Left lobe of liver (tissue), 2 donors: ENCODE data around the gene ACTRT1. TPM values are rescaled to one million over a fixed set of nuclear protein-coding genes. Genes with fewer than 3 reads are reported as not detected.

ENCODE experiments used
- ATAC-seq: fragments of 200-7000 bp; cut with Tn5 transposase; one replicate; pipeline ENCODE4 v1.9.1; 2020; ENCODE audit warnings: mild to moderate bottlenecking, moderate library complexity
- DNase-seq: peaks from one replicate; pipeline ENCODE4 v3.0.0-alpha.2; 2020; ENCODE audit warnings: low spot score
- total RNA-seq: library from RNA; stranded (reverse); gene quantifications from one replicate; pipeline ENCODE4 v1.2.1, GENCODE V29; 2021
- donor health status: DM: no; HTN: no; CAD: no; lungs with moderate emphysema.
- donor health status: DM: no; HTN: yes; CAD: no.

The ACTRT1 gene
- total RNA-seq = not detected

DNA sequence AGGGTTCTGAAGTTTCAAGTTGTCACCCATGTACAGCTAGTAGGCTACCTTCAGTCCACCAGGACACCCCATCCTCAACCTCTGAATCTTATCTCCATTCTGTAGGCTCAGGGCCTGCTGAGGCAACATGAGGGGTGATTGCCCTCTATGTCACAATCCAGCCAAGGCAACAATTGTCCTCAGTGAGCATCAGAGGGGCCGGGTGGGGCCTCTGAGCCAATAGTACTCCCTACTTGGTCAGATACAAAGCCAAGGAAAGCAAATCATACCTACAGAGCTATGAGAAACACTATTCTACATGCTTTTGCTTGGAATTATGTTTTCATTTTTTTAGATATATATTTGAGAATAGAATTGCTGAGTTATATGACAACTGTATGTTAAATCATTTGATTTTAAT is at the start of gene ACTRT1:
TSS of gene ACTRT1 (minus strand) at position 101 of the 400 bp plus-strand sequence. CDS start 197 bp downstream, outside the sequence.
- DNase-seq (no peak), ATAC-seq (no peak)

DNA sequence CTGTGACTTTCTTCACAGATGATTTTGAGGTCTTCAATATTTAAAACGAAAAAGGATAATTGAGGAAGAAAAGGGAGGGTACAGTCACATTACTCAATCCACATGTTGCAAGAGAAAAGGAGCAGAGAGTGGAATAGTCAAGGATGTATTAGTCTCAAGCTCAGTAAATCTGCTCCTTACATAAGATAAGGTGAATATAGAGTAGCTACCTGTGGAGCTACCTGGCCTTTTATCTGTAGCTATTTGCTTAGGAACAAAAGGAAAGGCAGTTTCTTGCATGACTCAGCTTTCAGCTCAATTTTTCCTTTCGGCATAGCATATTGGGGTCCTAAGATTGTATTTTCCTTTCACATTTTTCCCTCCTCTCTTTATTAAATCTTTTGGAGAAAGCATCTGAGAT is 26.3 kb upstream of the ACTRT1 start:
- ATAC-seq (no peak), DNase-seq (no peak)

DNA sequence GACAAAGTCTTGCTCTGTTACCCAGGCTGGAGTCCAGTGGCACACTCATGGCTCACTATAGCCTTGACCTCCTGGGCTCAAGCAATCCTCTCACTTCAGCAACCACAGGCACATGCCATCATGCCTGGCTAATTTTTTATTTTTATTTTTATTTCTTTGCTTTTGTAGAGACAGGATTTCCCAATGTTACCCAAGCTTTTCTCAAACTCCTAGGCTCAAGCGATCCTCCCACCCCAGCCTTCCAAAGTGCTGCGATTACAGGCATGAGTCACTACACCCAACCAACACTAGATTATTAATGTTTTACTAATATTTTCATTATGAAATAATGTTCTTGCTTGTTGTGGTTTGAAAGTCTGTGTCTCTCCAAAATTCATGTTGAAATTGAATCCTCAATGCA is 5.2 kb upstream of the ACTRT1 start:
- ATAC-seq = no peak
- DNase-seq = no peak

DNA sequence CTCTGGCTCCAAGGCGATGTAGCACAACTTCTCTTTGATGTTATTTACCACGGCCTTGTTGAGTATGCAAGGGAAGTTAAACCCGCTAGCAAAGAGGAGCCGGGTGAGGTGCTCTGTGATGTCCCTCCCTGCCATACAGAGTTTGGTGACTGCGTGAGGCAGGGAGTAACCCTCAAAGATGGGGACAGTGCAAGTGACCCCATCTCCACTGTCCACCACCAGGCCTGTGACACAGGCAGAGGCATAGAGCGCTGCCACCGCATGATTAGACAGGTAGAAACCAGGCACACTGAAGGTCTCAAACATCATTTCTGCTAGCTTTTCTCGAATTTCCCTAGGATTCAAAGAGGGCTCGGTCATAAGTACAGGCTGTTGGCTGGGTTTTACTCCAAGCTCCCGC is 677 bp downstream of the ACTRT1 start:
- DNase-seq (no peak), ATAC-seq (no peak)

DNA sequence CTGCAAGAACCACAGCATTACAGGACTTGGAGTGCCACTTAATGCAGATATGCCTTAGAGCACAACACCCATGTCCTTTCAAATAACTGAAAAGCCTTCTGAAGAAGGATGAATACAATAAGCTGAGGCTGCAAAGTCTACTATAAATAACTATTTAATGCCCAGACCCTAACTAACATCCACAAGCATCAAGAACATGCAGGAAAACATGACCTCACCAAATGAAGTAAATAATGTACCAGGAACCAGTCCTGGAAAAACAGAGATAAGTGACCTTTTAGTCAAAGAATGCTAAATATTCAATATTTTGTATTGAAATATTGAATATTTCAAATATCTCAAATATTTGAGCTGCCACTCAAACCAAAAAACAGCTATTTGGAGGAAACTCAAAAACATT is 16.9 kb downstream of the ACTRT1 start:
- DNase-seq (no peak), ATAC-seq (no peak)

DNA sequence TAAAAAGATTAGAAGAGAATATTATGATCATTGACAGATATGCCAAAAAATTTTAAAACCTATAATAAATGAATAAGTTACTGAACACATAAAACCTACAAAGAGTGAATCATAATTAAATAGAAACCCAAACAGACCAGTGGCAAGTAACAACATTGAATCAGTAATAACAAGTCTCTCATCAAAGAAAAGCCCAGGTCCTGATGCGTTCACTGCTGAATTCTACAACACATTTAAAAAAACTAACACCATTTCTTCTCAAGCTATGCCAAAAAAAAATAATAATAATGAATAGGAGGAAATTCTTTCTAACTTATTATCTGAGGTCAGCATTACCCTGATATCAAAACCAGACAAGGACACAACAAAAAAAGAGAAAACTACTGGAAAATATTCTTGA is 30.6 kb downstream of the ACTRT1 start:
- DNase-seq (no peak), ATAC-seq (no peak)

DNA sequence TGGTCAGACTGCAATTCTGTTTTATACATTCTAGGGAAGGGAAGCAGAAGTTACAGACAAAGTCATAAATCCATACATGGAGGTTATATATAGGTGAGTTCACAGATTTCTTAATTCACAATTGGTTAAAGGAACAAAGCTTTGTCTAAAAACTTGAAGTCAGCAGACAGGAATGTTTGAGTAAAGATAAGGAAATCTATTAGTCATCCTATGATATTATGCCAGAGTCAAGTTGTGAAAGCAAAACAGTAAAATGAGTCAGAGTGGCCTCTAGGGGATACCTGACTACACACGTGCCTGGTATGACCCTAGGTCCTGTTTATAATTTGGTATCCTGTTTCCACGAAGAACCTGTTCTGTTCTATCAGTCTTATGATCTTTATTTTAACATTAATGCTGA is 31.5 kb downstream of the ACTRT1 start:
- no peak for DNase-seq
- ATAC-seq = no peak

DNA sequence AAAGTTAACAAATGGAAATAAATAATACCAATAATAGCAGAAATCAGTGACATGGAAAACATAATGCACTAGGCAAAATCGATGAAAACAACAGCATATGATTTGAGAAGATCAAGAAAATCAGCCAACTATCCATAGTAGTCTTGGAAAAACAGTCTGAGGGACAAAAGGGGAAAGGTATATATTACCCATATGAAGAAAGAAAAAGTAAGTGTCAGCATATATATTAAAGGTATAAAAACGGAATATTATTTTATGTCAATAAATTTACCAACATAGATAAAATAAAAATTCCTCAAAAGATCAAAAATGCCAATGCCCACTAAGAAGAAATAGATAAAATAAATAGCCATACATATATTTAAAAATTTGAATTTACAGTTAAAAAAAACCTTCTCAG is 33.0 kb downstream of the ACTRT1 start:
- ATAC-seq (no peak), DNase-seq (no peak)

DNA sequence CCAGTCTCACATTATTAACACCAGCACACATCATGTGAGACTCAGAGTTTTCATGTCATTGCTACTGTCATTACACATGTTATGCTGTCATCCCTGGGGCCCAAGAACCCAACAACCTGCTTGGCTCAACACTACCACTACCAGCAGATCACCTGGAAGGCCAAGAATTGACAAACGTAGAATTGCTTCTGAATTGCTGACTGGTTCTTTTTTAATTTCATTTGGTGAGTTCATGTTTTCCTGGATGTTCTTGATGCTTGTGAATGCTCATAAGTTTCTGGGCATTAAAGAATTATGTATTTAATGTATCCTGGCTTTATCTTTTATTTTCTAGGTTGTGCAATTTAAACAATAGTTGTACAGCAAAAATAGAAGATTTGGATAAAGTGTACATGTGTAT is 40.2 kb downstream of the ACTRT1 start:
- DNase-seq = no peak
- ATAC-seq = no peak

DNA sequence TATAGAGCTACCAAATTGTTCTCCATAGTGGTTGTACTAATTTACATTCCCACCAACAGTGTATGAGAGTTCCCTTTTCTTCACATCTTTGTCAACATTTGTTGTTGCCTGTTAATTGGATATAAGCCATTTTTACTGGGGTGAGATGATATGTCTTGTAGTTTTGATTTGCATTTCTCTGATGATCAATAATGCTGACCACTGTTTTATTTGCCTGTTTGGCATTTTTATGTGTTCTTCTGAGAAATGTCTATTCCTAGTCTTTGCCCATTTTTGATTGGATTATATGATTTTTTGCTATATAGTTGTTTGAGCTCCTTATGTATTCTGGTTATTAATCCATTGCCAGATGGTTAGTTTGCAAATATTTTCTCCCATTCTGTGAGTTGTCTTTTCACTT is 44.3 kb downstream of the ACTRT1 start:
- no peak for DNase-seq

More for the DNA sequence above, 44.3 kb downstream of the ACTRT1 start:
- no peak for ATAC-seq
